Stimulated activated CD8-positive, alpha-beta memory T cell treated with anti-CD3 and anti-CD28 coated beads, Interleukin-12 subunit alpha, Interleukin-12 subunit beta, amount 100 ng/mL, for 1 hour (primary cell): ENCODE results near the gene SNRNP40.

ENCODE experiments used
- DNase-seq: peaks from one replicate; pipeline ENCODE4 v3.0.0-alpha.2; 2020; ENCODE audit warnings: low read depth

The SNRNP40 gene

GRCh38 chr1:31230378-31230777 lies 66.2 kb downstream of the SNRNP40 start:
- DNase-seq, result no peak

- no peak for DNase-seq
Measured at GRCh38 chr1:31228986-31229385, 67.6 kb downstream of the SNRNP40 start.

- no peak for DNase-seq
Measured at GRCh38 chr1:31227891-31228568, 68.6 kb downstream of the SNRNP40 start.

- no peak for DNase-seq
Measured at GRCh38 chr1:31224068-31224467, 72.5 kb downstream of the SNRNP40 start.

GRCh38 chr1:31222176-31222575 lies 74.4 kb downstream of the SNRNP40 start:
- DNase-seq, result no peak

GRCh38 chr1:31221072-31221471 lies 75.5 kb downstream of the SNRNP40 start:
- DNase-seq, result no peak

GRCh38 chr1:31219489-31219888 lies 77.1 kb downstream of the SNRNP40 start:
- DNase-seq, result no peak

- no peak for DNase-seq
Measured at GRCh38 chr1:31218705-31219104, 77.9 kb downstream of the SNRNP40 start.

GRCh38 chr1:31216016-31216415 lies 80.6 kb downstream of the SNRNP40 start:
- no peak for DNase-seq

GRCh38 chr1:31215065-31215570 lies 81.5 kb downstream of the SNRNP40 start:
- DNase-seq, result no peak

- DNase-seq, result no peak
Measured at GRCh38 chr1:31214316-31215064, 82.1 kb downstream of the SNRNP40 start.
